Glutamatergic neuron (in vitro differentiated cells): ENCODE data around the gene NLK. TPM values are rescaled to one million over a fixed set of nuclear protein-coding genes. Genes with fewer than 3 reads are reported as not detected.

Experiments
- DNase-seq: peaks from one replicate; pipeline ENCODE4 v3.0.0; 2022
- H3K27ac Mint-ChIP-seq: one replicate; pipeline ENCODE4 v1.8.0; 2020; ENCODE audit warnings: mild to moderate bottlenecking, mixed read lengths, inconsistent platforms; ENCODE audit not compliant: unreplicated experiment
- H3K27me3 Mint-ChIP-seq: one replicate; pipeline ENCODE4 v1.8.0; 2020; ENCODE audit warnings: mild to moderate bottlenecking, moderate library complexity, mixed read lengths, inconsistent platforms; ENCODE audit not compliant: unreplicated experiment
- H3K36me3 Mint-ChIP-seq: one replicate; pipeline ENCODE4 v1.8.0; 2020; ENCODE audit warnings: mild to moderate bottlenecking, mixed read lengths, inconsistent platforms; ENCODE audit not compliant: unreplicated experiment
- H3K4me1 Mint-ChIP-seq: one replicate; pipeline ENCODE4 v1.8.0; 2020; ENCODE audit warnings: mild to moderate bottlenecking, low read depth, mixed read lengths, inconsistent platforms; ENCODE audit not compliant: unreplicated experiment
- H3K4me3 Mint-ChIP-seq: one replicate; pipeline ENCODE4 v1.8.0; 2020; ENCODE audit warnings: mild to moderate bottlenecking, mixed read lengths, inconsistent platforms; ENCODE audit not compliant: unreplicated experiment
- H3K9me3 Mint-ChIP-seq: one replicate; pipeline ENCODE4 v1.8.0; 2020; ENCODE audit warnings: mild to moderate bottlenecking, moderate library complexity, mixed read lengths, inconsistent platforms; ENCODE audit not compliant: unreplicated experiment
- total RNA-seq: library from RNA; stranded (reverse); fragmentation: NEBNext Ultra II Directional; extraction: Animal tissue kit (Norgen Biotek cat#: 25700); gene quantifications from one replicate; pipeline ENCODE4 v1.2.1, GENCODE V29; 2021; ENCODE audit not compliant: unreplicated experiment
- TF ChIP-seq, protein P1 (sequence below): fragments of 200-600 bp; sonication (generic); IDR thresholded peaks from one replicate; pipeline ENCODE4 v1.5.0; 2021; ENCODE audit not compliant: partially characterized antibody, unreplicated experiment

NLK gene
- total RNA-seq, 1 donor from 2014 or later: 33.8 TPM

DNA sequence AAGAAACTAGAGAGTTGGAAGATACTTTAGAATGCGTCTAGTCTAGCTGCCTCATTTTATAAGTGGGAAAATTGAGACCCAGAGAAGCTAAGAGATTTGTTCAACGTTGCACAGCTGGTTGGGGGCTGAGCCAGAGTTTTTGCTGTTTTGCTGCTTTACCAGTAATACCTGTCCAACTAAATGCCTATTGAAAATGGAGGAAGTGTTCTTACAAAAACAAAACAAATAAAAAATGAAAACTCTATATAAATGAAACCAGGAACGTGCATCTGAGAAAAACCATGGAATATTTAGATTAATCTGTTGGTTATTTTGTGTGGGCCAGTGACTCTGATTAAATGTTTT is 13.8 kb downstream of the NLK start:
- H3K9me3 Mint-ChIP-seq: no peaks in the 10 kb centered on the region
- no peak for DNase-seq
- H3K36me3 Mint-ChIP-seq: no peaks in the 10 kb centered on the region
- no peak overlapping the region for H3K27ac Mint-ChIP-seq
- H3K4me1 Mint-ChIP-seq: peaks cover 5% of the 10 kb centered on the region
- H3K4me3 Mint-ChIP-seq: no peak overlapping the region
- H3K27me3 Mint-ChIP-seq: no peaks in the 10 kb centered on the region
- TF ChIP-seq, protein P1, sequence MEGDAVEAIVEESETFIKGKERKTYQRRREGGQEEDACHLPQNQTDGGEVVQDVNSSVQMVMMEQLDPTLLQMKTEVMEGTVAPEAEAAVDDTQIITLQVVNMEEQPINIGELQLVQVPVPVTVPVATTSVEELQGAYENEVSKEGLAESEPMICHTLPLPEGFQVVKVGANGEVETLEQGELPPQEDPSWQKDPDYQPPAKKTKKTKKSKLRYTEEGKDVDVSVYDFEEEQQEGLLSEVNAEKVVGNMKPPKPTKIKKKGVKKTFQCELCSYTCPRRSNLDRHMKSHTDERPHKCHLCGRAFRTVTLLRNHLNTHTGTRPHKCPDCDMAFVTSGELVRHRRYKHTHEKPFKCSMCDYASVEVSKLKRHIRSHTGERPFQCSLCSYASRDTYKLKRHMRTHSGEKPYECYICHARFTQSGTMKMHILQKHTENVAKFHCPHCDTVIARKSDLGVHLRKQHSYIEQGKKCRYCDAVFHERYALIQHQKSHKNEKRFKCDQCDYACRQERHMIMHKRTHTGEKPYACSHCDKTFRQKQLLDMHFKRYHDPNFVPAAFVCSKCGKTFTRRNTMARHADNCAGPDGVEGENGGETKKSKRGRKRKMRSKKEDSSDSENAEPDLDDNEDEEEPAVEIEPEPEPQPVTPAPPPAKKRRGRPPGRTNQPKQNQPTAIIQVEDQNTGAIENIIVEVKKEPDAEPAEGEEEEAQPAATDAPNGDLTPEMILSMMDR: no peak

- DNase-seq: no peak
- TF ChIP-seq, protein P1: no peak
- H3K36me3 Mint-ChIP-seq: no peaks in the 10 kb centered on the region
- H3K4me1 Mint-ChIP-seq: peaks cover 5% of the 10 kb centered on the region
- no peaks in the 10 kb centered on the region for H3K9me3 Mint-ChIP-seq
- H3K27ac Mint-ChIP-seq: no peak overlapping the region
- H3K27me3 Mint-ChIP-seq: no peaks in the 10 kb centered on the region
- no peak overlapping the region for H3K4me3 Mint-ChIP-seq
Measured at GRCh38 chr17:28057731-28058246, 15.3 kb downstream of the NLK start.

- Mint-ChIP-seq H3K36me3 (no peaks in the 10 kb centered on the region), H3K4me1 (no peaks in the 10 kb centered on the region), H3K9me3 (no peaks in the 10 kb centered on the region), H3K4me3 (no peak overlapping the region), H3K27me3 (no peaks in the 10 kb centered on the region), H3K27ac (no peak overlapping the region)
- TF ChIP-seq, protein P1: no peak
- no peak for DNase-seq
Measured at GRCh38 chr17:28059675-28060074, 17.2 kb downstream of the NLK start.

DNA sequence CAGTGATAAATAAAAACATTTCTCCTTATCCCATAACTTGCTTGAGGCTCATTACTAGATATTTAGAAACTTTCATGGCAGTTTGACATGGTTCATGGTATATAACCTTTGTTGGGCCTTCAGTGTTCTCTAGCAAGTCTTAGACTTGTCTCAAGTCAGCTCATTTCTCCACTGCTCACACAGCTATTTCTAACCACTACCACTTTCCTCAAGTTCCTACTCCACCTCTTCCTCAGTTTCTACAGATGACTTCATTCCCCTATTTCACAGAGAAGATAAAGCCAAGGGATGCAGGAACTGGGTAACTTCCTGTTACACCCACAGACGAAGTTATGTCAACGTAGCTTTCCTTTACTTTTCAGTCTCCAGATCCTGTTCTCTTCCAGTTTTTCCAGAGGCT is 23.2 kb downstream of the NLK start:
- no peaks in the 10 kb centered on the region for H3K36me3 Mint-ChIP-seq
- no peaks in the 10 kb centered on the region for H3K27me3 Mint-ChIP-seq
- peaks cover 2% of the 10 kb centered on the region for H3K9me3 Mint-ChIP-seq
- no peak for DNase-seq
- TF ChIP-seq, protein P1: no peak
- H3K27ac Mint-ChIP-seq: no peak overlapping the region
- H3K4me3 Mint-ChIP-seq: no peak overlapping the region
- no peaks in the 10 kb centered on the region for H3K4me1 Mint-ChIP-seq

DNA sequence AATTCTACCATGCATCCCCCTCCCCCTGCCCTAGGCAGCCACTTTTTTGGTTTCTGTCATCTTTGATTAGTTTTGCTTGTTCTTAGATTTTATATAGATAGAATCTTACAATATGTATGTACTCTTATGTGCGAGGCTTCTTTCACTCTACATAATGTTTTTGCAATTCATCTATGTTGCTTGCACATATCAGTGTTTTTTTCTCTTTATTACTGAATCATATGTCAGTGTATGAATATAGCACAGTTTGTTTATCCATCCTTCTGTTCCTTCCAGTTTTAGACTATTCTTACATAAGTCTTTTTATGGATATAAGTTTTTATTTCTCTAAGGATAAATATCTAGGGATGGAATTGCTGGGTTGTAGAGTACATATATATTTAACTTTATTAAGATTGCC is 26.6 kb downstream of the NLK start:
- Mint-ChIP-seq H3K36me3 (peaks cover 8% of the 10 kb centered on the region), H3K9me3 (peaks cover 4% of the 10 kb centered on the region), H3K27ac (no peak overlapping the region), H3K4me3 (no peak overlapping the region), H3K27me3 (peaks cover 2% of the 10 kb centered on the region), H3K4me1 (peaks cover 8% of the 10 kb centered on the region)
- TF ChIP-seq, protein P1: no peak
- no peak for DNase-seq
